BE2C (cell line): ENCODE measurements around the gene SCCPDH.

ENCODE experiments used
- DNase-seq: peaks from one replicate; pipeline ENCODE4 v3.0.0-alpha.2; 2020
- H3K27me3 ChIP-seq: fragments of 250-450 bp; sonication (Bioruptor Pico); 2 replicates; pipeline ENCODE4 v1.5.1; 2020; ENCODE audit warnings: mild to moderate bottlenecking
- H3K36me3 ChIP-seq: fragments of 250-450 bp; sonication (Bioruptor Pico); 2 replicates; pipeline ENCODE4 v1.5.1; 2020; ENCODE audit warnings: mild to moderate bottlenecking
- H3K4me1 ChIP-seq: fragments of 250-450 bp; sonication (Bioruptor Pico); 2 replicates; pipeline ENCODE4 v1.5.1; 2020
- H3K4me3 ChIP-seq: 2 replicates; pipeline ENCODE4 v1.5.1; 2011; ENCODE audit warnings: low read depth, low read length
- H3K9me3 ChIP-seq: fragments of 250-450 bp; sonication (Bioruptor Pico); 2 replicates; pipeline ENCODE4 v1.5.1; 2020
- CTCF ChIP-seq: IDR thresholded peaks from 2 replicates; pipeline ENCODE4 v1.5.1; 2012; ENCODE audit warnings: mild to moderate bottlenecking, low read depth, low read length

Gene SCCPDH

DNA sequence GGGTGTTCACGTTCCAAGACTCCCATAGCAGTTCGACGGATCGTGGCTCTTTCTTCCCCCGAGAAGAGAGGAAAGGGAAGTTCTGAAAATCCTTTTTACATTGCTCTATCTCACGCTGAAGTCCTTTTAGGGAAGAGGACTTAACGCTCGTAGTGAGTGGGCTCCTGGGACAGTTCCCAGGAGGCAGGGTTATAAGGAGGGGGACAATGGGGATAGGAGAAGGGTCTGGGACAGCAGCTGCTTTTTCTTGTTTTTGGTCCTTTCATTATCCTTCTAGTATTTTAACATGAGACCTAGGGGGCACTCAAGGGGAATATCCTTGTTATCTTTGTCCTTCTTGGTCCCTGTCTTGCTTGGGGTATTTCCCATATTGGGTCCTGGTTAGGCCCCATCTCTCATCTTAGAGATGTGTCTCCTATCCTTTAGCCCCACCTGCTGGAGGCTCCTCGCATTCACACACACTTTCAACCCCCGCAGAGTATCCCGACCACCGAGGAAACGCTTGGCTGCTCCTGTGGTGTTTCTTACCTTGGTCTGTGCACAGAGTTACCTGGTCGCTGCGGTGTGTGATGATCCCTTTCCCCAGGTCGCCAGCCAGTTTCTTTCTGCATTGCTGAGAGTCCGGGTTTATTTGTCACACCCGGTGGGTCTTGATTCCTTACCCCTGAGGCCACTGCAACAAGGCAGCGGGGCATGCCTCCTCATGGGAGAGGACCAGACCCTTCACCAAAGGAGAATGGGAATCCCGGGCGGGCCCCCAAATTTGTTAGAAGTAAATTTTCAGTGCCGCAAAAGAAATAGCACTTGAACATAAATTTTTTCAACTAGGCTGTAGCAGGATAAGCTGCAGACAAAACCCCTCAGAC, 29.7 kb downstream of the SCCPDH start:
- H3K4me1 ChIP-seq: peaks cover 2% of the 10 kb centered on the region; the same call in 1 of the 2 replicates
- no peak overlapping the region for H3K4me3 ChIP-seq
- TF ChIP-seq CTCF: peak; percentile 87
- H3K36me3 ChIP-seq: no peaks in the 10 kb centered on the region
- H3K27me3 ChIP-seq: no peaks in the 10 kb centered on the region
- no peaks in the 10 kb centered on the region for H3K9me3 ChIP-seq
- peak; percentile 74 for DNase-seq

GRCh38 chr1:246755419-246755818, 31.2 kb downstream of the SCCPDH start:
- H3K36me3 ChIP-seq: 0 out of 2 replicates have a peak, but pooled peaks cover 3% of the 10 kb centered on the region
- no peak for TF ChIP-seq CTCF
- no peaks in the 10 kb centered on the region for H3K9me3 ChIP-seq
- no peak overlapping the region for H3K4me3 ChIP-seq
- no peaks in the 10 kb centered on the region for H3K27me3 ChIP-seq
- peaks cover 2% of the 10 kb centered on the region; the same call in 1 of the 2 replicates for H3K4me1 ChIP-seq
- no peak for DNase-seq

DNA sequence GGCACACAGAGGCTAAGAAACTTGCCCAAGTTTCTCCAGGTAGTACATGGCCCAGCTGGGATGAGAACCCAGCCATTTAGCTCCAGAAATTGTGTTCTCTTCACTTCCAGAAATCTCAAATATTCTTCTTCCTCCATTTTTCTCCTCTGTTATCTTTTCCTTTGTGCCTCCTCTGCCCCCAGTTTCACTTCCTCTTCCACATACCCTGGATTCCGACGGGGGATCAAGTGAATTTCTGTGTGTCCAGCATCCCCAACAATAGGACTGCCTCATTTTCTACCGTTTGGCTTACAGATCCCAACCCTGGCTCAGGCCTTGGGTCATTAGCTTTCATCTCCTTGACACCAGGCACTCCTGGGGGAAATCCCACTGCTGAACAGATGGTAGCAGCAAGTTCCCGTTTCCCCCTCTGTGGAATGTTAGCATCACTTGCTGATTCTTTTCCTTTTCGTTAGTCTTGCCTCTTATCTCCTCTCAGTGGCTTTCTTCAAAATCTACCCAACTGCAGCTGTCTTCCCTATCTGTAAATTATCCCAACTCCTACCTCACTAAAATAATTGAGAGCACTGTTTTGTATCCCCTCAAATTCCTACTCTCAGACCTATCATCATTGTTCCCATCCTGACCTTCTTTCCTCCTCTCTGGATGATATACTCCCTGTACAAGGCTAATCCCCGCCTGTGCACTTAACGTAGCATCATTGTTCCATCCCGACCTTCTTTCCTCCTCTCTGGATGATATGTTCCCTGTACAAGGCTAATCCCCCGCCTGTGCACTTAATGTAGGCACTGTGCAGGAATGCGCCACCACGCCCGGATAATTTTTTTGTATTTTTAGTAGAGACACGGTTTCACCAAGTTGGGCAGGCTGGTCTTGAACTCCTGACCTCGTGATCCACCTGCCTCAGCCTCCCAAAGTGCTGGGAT, 36.5 kb downstream of the SCCPDH start:
- TF ChIP-seq CTCF: no peak
- Histone ChIP-seq H3K4me3 (no peak overlapping the region), H3K9me3 (no peaks in the 10 kb centered on the region), H3K36me3 (peaks cover 21% of the 10 kb centered on the region; the same call in 1 of the 2 replicates), H3K27me3 (no peaks in the 10 kb centered on the region), H3K4me1 (no peaks in the 10 kb centered on the region)
- no peak for DNase-seq

GRCh38 chr1:246761396-246761795, 37.2 kb downstream of the SCCPDH start:
- no peak for DNase-seq
- no peak for TF ChIP-seq CTCF
- Histone ChIP-seq H3K27me3 (no peaks in the 10 kb centered on the region), H3K9me3 (no peaks in the 10 kb centered on the region), H3K36me3 (peaks cover 21% of the 10 kb centered on the region; the same call in 1 of the 2 replicates), H3K4me3 (no peak overlapping the region), H3K4me1 (no peaks in the 10 kb centered on the region)

GRCh38 chr1:246765521-246765920, 41.3 kb downstream of the SCCPDH start:
- no peak for TF ChIP-seq CTCF
- Histone ChIP-seq H3K9me3 (no peaks in the 10 kb centered on the region), H3K27me3 (no peaks in the 10 kb centered on the region), H3K4me1 (no peaks in the 10 kb centered on the region; the same call in 1 of the 2 replicates), H3K36me3 (peaks cover 17% of the 10 kb centered on the region; the same call in 1 of the 2 replicates), H3K4me3 (no peak overlapping the region)
- DNase-seq: no peak
